Activated T-cell treated with anti-CD3 and anti-CD28 coated beads, Interleukin-2, amount 50 U/mL, for 1 hour (primary cell): Measurements from ENCODE around the gene ERFE.
"Not testable (repeated sequence)": the region's sequence is repeated elsewhere in the genome, so short reads cannot be mapped to it uniquely, and the experiment has no call there.

Experiments
- DNase-seq: peaks from one replicate; pipeline ENCODE4 v3.0.0-alpha.2; 2020

Gene ERFE, protein sequence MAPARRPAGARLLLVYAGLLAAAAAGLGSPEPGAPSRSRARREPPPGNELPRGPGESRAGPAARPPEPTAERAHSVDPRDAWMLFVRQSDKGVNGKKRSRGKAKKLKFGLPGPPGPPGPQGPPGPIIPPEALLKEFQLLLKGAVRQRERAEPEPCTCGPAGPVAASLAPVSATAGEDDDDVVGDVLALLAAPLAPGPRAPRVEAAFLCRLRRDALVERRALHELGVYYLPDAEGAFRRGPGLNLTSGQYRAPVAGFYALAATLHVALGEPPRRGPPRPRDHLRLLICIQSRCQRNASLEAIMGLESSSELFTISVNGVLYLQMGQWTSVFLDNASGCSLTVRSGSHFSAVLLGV

DNA sequence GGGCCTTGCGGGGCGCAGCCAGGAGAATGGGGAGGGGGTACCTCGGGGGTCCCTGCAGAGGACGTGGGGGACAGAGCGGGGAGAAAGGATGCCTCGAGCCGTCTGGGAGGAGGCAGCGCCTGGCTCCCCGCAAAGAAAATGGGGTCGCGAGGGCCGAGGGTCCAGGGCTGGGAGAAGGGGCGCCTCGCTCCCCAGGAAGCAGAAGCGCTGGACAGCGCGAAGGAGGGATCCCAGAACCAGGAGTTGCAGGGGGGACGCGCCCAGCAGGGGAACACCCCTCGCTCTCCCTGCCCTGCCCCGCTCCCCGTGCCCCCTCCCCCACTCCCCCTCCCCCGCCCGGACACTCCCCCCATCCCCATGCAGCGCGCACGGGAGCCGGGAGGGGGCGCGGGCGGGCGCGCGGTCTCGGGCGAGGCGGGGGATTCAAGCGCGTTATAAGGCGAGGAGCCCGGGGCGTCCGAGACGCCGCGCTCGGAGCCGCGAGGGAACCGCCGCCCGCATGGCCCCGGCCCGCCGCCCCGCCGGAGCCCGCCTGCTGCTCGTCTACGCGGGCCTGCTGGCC is at the start of gene ERFE:
Gene ERFE, plus strand, starts transcription at position 462 of the 562 bp plus-strand sequence. Its CDS starts 38 bp downstream, at position 500.
- DNase-seq, result peak; percentile 61

DNA sequence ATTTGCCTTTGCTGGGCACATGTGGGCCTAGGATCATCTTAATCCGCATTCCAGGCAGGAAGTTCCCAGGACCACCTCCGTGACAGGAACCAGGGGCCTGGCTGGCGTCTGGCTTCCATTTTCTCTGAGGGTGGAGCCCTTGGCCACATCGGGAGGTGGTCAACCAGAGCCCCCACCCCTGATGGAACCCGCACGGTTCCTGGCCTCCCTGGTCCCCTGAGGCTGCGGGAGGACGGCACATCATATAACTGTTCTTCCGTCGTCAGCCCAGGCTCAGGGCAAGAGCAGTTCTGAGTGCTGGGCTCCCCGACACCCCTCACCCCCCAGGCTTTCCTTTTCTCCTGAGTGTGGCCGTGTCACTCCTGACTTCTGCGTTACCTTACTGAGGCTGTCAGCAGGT is 45.2 kb upstream of the ERFE start:
- no peak for DNase-seq

DNA sequence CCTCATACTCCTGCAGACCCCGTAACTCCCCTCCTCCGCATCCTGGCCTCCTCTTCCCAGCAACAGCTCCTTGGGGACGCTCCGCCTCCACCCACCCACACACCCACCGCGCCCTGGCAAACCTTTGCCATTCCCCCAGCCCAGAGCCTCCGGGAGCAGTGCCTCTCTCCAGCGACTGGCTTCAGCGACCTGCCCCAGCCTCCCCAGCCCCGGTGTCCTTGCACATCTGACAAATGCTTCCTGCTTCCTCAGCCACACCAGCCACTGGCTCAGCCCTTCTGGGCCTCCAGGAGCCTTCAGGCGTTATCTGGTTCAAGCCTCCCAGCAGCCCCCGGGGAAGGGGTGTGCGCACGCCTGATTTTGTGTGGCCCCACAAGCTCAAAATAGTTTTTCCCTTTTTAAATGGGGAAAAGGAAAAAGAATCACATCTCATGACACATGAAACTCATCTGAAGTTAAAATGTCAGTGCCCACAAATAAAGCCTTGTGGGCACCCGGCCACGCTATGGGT is 44.4 kb upstream of the ERFE start:
- no peak for DNase-seq

DNA sequence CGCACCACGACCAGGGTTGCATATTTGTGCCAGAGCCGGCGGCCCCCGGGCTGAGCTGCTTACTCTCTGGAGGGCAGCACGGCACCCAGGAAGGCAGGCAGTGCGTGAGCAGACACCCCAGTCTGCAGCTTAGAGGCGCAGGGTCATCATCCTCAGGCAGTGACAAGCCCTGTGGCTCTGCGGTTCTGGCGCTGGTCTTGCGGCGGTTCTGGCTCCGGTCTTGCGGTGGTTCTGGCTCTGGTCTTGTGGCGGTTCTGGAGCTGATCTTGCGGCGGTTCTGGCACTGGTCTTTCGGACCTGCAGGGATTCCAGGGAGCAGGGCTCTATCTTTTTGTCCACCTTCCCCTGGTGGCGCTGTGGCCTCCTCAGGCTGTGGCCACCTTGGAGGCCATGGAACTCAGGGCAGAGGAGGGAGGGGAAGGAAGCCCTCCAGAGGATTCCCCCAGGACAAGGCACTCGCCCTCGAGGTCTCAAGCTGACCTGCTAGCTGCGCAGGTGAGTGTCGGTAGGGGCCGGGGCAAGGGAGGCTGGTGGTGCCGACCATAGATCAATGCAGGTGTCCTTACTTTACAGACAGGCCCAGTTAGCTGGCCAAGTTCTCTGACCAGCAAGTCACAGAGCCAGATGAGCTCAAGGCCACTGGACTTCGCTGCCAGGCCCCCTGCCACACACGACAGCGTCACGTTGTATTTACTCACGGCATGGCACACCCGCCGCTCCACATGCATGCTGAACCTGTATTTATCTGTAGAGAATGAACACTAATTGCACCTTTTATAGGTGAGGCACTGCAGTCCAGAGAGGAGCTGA is 43.7 kb upstream of the ERFE start:
- DNase-seq, result no peak

DNA sequence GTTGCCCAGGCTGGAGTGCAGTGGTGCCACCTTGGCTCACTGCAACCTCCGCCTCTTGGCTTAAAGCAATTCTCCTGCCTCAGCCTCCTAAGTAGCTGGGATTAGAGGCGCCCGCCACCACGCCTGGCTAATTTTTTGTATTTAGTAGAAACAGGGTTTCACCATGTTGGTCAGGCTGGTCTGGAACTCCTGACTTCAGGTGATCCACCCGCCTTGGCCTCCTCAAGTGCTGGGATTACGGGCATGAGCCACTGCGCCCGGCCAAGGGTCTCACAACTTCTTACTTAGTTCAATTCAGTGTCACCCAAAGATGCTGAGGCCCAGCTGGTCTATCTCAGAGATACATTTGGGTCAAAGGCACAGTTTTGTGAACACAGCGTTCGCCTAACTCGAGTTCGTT is 43.1 kb upstream of the ERFE start:
- DNase-seq, result not testable (repeated sequence)

DNA sequence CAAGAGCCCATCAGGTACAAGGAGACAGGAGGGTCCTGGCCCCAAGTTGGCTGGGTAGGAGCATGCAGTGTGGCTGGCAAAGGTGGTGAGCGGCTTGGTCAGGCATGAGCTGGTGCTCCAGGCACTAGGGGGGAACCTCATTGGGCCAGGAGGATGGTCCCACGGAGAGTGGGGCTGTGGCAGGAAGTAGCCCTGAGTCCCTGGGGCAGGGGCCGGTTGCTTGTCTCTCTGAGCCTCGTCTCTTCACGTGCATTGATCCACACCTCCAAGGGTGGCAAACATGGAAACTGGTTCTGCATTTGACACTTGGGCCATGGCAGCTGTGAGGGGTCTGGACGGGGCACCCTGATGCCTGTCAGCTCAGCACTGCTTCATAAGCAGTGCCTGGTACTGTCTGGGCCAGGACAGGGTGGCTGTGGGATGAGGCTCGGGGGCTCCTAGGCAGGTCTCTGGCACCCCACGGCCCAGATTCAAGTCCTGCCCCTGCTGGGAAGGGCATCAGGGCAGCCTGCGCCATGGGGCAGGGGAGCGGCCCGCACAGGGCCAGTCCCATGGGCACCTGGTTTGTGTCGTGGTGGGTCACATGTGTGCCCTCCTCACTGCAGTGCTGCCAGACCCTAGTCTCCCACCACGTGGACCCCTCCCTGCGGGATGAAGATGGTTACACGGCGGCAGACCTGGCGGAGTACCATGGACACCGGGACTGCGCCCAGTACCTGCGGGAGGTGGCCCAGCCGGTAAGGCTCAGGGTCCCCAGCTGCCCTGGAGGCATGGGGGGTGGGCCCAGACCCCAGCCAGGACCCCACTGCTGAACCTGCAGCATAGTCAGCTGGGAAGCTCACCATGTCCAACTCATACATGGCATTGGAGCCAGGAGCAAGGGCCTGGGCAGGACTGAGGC is 42.2 kb upstream of the ERFE start:
- DNase-seq, result no peak

DNA sequence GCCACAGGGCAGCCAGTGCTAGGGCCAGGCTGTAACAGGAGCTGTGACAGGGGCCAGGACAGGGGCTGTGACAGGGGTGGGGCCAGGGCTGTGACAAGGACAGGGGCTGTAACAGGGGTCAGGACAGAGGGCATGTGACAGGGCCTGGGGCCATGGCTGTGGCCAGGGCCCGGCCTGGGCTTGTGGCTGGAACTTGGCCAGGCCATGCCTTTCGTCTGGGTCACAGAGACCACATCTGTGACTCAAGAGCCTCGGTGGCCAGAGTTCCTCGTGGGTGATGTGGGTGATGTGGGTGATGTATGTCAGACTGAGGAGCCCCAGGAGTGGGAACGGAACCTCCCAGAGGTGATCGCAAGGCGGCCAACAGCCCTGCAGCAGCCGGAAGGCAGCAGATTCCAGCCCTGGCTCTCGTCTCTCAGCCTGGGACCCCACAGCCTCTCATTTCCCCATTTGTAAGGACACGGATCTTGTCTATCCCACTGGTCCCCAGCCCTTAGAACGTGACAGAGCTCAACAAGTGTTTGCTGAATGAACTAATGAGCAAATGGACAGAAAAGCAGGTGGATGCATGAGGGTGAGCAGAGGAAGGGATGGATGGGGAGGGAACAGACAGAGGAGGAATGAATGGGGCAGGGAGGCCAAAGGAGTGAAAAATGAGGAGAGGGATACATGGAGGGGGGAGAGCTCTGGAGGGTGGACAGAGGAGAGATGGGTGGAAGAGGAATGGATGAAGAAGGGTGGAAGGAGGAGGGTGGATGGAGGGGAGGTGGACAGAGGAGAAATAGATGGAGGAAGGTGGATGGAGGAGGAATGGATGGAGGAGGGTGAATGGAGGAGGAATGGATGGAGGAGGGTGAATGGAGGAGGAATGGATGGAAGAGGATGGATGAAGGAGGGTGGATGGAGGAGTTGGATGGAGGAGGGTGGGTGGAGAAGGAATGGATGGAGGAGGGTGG is 41.3 kb upstream of the ERFE start:
- DNase-seq, result no peak

DNA sequence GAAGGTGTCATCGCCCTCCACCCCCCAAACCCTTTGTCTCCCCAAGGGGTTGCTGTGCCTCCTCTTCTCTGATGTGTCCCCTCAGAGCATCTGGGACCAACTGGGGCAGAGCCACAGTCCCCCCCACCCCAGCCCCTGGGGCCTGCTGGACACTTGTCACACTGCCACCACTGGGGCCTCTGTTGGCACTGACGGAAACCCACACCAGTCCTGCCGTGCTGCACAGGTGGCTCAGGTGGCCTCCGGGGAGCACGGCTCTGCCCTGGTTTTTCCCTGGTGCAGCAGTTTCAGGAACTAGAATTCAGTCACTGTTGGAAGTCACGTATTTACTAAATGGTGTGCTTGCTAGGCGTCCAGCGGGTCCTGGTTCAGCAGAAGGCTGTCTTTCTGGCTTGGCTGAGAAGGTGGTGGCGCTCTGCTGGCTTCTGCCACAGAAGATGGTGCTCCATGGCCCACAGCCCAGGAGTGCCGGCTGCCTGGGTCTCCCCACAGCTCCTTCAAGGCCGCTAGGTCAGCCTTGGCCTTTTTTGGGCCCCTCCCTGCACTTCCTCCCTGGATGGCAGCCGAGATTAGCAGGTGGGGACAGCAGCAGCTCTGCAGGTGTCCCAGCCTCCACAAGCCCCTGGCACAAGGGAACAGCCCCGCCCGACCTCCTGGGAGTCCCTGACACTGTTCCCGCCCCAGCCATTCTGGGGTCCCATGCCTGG is 38.9 kb upstream of the ERFE start:
- DNase-seq, result no peak

DNA sequence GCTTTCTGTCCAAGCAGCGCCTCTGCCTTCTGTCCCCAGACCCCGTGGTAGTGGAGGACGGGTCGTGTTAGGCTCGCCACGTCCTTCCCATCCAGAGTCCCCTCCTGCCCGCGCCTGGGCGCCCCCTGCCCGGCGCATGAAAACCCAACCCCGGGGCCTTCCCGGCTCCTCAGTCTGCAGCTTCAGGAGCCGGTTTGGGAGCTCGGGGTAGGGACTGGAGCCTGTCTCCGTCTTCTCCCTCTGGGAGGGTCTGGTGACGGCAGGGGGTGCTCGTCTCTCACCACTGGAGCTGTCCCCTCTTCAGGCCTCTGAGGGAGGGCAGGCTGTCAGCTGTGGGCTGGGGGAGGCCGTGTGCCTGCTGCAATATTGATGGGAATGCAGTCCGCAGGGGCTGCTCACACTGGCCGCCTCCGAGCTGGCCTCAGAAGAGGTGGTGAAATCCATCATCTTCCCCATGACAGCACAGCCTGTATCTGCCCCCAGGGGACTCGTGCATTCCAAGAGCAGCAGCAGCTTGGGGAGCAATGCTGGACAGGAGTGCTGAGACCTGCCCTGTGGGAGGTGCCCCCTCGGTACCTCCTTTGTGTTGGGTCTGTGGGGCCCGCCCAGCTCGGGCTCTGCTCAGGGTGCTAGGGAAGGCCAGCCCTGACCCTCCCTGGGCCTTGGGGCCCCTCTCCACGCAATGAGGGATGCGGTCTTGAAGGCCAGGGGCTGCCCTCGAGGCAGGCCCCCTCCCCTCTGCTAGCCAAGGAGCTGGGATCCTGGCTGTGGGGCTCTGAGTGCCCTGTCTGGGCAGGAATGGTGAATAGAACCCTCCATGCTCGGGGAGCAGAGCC is 38.1 kb upstream of the ERFE start:
- DNase-seq, result no peak

DNA sequence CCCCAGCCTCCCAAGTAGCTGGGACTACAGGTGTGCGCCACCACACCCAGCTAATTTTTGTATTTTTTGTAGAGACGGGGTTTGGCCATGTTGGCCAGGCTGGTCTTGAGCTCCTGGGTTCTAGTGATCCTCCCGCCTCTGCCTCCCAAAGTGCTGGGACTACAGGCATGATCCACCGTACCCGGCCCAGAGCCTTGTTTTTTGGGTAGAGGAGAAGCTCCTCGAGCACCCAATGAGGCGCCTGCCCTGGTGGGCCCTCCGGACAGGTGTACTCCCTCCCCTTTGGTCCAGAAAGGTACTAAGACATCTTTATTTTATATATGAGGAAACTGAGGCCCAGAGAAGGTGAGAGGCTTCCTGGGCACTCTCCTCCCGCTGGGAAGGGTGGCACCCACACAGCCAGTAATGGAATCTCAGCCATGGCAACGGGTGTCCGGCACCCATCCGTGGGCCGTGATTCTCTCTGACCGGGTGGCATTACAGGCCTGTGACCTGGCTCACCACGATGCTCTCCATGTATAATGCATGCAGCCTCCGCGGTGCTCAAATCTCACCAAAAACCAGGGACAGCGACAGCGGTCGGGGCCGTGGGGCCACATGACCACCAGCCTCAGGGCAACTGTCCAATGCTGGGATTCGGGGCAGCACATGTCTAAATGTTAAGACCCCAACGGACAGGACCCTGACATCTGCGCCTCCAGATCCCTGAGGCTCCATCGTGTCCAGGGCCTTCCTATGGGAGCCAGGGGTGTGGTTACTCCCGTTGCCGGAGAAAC is 37.1 kb upstream of the ERFE start:
- DNase-seq, result no peak

DNA sequence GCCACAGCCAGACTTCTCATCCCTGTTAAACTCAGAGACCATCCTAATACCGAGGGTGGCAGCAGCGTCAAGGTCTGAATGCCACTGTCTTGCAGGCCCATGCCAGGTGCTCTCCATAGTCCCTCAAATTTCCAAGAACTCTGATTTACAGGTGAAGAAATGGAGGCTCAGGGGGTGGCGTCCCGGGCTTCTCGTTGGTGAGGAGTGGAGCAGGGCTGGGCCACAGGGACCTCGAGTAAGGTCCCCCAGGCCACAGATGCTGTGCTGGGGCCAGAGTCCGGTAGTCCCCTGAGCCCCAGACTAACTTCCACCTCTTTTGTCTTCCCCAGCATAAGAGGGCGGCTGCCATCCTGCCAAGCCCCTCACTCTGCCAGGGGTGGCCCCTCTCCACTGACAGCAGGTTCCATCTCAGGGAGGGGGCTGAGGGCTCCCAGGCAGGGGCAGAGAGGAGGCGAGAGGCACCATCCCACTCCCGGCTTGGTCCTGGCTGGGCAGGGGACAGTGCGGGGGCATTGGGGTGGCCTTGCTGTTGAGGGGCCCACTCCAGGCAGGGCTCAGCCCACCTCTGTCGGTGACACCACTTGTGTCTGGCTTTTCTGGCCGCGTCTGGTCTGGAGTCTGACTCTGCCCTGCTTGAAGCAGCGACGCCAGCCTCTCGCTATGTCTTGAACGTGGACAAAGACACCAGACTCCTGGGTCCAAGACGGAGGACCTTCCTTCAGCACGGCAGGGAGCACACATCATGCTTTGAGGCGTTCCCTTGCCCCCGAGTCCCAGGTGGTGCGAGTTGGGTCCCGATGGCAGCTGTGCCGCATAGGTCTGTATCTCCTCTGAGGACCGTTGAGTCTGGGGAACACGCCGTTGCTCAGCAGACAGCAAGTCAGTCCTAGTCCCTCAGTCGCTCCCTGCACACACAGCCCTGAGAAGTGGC is 36.2 kb upstream of the ERFE start:
- DNase-seq, result no peak

DNA sequence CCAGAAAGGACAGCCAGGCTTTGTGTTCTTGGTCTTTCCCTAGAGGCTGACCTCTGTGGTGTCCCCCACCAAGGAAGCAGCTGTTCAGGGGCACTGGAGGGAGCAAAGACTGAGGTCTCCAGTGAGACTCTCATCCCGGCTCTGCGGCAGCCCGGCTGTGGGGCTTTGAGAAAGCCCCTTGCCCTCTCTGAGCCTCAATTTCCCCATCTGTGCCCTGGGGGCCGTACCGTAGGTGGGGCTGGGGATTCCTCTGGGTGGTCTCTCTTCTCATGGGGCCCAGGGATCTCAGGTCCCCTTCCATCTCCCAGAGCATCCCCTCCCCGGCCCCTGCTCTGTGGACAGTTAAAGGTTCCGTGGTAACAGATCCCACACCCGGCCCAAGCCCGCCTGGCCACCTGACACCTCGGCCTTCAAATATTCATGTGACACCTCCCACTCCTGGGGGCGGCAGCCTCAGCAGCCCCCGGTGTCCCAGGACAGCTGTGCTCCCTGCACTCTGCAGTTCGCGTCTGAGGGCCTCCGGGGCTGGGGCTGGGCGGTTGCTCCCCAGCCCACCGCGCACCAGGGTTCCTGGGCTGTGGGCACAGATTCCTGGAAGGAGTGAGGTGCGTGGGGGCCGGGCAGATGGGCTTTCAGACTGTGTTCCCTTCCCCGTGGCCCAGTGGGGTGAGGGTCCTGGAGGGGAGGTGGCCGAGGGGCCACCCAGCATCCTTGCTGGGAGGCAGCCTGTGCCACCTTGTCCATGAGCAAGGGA is 35.4 kb upstream of the ERFE start:
- no peak for DNase-seq

DNA sequence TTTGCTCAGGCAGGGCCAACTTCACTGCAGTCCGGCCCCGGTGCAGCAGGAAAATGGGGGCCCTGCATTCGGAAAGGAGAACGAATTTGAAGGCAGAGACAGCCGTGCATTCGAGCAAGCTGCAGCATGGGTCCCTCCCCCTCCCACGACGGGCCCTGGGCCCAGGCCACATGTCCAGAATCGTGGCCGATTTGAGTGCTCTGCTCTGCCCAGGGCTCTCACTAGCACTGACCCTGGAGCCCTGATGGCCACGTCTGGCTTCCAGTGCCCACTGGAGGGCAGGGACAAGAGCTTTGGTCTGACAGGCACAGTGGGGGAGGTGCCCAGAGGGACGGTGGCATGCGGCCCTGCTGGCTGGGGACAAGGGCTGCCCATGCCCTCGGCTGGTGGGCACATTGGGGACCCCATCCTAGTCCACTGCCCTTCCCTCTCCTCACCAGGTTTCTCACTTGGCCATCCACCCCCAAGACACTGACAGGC is 34.7 kb upstream of the ERFE start:
- DNase-seq, result no peak

DNA sequence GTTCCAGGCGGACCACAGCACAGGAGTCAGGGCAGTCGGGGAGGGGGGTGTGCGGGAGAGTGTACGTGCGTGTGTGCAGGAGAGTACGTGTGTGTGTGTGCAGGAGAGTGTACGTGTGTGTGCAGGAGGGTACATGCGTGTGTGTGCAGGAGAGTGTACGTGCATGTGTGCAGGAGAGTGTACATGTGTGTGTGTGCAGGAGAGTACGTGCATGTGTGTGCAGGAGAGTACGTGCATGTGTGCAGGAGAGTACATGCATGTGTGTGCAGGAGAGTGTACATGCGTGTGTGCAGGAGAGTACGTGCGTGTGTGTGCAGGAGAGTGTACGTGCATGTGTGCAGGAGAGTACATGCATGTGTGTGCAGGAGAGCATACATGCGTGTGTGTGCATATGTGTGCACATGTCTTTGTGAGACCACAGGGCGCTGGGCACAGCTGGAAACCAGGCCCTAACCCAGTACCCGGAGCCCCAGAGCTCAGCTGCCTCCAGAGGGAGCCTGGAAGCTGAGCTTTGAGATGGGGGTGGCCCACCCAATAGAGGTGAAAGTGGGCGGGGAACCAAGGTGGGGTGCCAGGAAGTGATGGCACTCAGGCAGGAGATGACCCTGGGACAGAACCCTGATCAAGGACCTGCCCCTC is 34.2 kb upstream of the ERFE start:
- no peak for DNase-seq

DNA sequence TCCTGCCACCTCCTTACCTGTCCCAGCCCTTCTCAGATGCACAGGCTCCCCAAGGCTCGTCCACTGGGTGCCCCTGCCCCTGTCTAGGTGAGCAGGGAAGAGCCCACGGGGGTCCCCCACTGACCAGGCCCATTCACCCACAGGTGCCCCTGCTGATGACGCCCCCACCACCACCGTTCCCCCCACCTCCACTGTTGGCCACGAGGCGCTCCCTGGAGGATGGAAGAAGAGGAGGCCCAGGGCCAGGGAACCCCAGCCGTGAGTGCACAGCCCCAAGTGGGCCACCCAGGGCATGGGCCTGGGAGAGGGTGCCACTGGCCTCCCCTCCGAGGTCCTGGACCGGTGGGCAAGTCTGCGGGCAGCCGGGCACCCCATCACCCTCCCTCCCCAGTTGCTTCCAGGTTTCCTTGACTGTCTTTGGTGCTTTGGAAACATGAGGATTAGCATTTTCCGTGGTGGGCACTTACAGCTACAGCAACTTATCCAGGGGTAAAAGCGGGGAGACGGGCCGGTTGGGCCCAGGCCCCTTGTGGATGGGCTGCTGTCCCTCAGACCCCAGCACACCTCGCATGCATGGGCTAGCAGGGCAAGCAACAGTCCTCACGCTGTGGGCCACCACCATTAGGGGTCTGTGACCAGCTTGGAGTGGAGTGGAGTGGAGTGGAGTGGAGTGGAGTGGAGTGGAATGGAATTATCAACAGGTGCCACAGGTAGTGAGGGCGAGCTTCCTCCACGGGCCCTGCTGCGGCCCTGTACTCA is 33.5 kb upstream of the ERFE start:
- DNase-seq, result no peak

DNA sequence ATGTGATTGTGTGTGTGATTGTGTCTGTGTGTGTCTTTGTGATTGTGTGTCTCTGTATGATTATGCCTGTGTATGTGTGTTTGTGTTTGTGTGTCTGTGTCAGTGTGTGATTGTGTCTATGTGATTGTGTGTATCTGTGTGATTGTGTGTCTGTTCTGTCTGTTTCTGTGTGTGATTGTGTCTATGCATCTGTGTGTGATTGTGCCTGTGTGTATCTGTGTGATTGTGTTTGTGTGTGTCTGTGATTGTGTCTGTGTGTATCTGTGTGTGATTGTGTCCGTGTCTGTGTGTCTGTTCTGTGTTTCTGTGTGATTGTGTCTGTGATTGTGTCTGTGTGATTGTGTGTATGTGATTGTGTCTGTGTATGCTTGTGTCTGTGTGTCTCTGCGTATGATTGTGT is 32.4 kb upstream of the ERFE start:
- DNase-seq, result no peak
